IMR-90 (cell line): ENCODE data around the gene STRIP2. TPM values are rescaled to one million over a fixed set of nuclear protein-coding genes. Genes with fewer than 3 reads are reported as not detected.
A peak's percentile ranks its signal among the peaks of the same experiment; 100 is the strongest.

Experiments used
- ATAC-seq: fragments of 200-7000 bp; cut with Tn5 transposase; 2 replicates; pipeline ENCODE4 v1.9.1; 2020; ENCODE audit warnings: low read depth, mild to moderate bottlenecking, moderate library complexity
- BruUV-seq: library from RNA; stranded (reverse); fragments of 400-500 nt; replicated peaks from 2 replicates; lab custom pipeline; 2021; lab: Mats Ljungman, UMichigan
- CTCF ChIA-PET: fragments of 300-600 bp; formaldehyde crosslinking; extraction: SDS; loops from one replicate; lab custom pipeline; 2021; ENCODE audit warnings: antibody characterized with exemption; lab: Yijun Ruan, JAX
- POLR2A ChIA-PET: fragments of 300-600 bp; sonication (Branson Sonifier 250); formaldehyde crosslinking; loops from one replicate; lab custom pipeline; 2022; ENCODE audit warnings: antibody characterized with exemption; ENCODE audit not compliant: unreplicated experiment; lab: Charles Lee
- DNase-seq: peaks from one replicate; pipeline ENCODE4 v3.0.0; 2013
- H2AFZ ChIP-seq: replicated peaks from 2 replicates; pipeline ENCODE3; 2013; ENCODE audit warnings: low read length, mild to moderate bottlenecking; ENCODE audit not compliant: poor library complexity
- H2AK5ac ChIP-seq: 2 replicates; pipeline ENCODE4 v1.6.1; 2013; ENCODE audit warnings: low read depth, low read length, inconsistent platforms
- H2AK9ac ChIP-seq: replicated peaks from 2 replicates; pipeline ENCODE3; 2013; ENCODE audit warnings: mild to moderate bottlenecking, low read depth, low read length, moderate library complexity; ENCODE audit not compliant: poor library complexity
- H2BK120ac ChIP-seq: 2 replicates; pipeline ENCODE4 v1.6.1; 2013; ENCODE audit warnings: low read depth, low read length, inconsistent platforms
- H2BK15ac ChIP-seq: 3 replicates; pipeline ENCODE4 v1.6.1; 2013; ENCODE audit warnings: low read depth, low read length, inconsistent platforms
- H2BK20ac ChIP-seq: 2 replicates; pipeline ENCODE4 v1.6.1; 2013; ENCODE audit warnings: low read depth, mild to moderate bottlenecking, inconsistent platforms, low read length, moderate library complexity
- H2BK5ac ChIP-seq: 2 replicates; pipeline ENCODE4 v1.6.1; 2013; ENCODE audit warnings: mild to moderate bottlenecking, low read depth, low read length, inconsistent platforms; ENCODE audit not compliant: poor library complexity, severe bottlenecking
- H3K14ac ChIP-seq: replicated peaks from 2 replicates; pipeline ENCODE4 v1.6.1; 2013; ENCODE audit warnings: low read depth, low read length, inconsistent platforms
- H3K18ac ChIP-seq: 2 replicates; pipeline ENCODE4 v1.6.1; 2013; ENCODE audit warnings: low read depth, low read length, control low read depth
- H3K23ac ChIP-seq: 2 replicates; pipeline ENCODE4 v1.6.1; 2013; ENCODE audit warnings: low read depth, low read length, inconsistent platforms
- H3K27ac ChIP-seq: 2 replicates; pipeline ENCODE4 v1.5.1; 2013; ENCODE audit warnings: mild to moderate bottlenecking, control low read depth, low read length; ENCODE audit not compliant: insufficient read depth
- H3K27me3 ChIP-seq: 2 replicates; pipeline ENCODE4 v1.6.1; 2013; ENCODE audit warnings: low read length; ENCODE audit not compliant: control insufficient read depth, insufficient read depth
- H3K36me3 ChIP-seq: 2 replicates; pipeline ENCODE4 v1.6.1; 2013; ENCODE audit warnings: low read length, mixed read lengths; ENCODE audit not compliant: control insufficient read depth, insufficient read depth
- H3K4ac ChIP-seq: 2 replicates; pipeline ENCODE4 v1.6.1; 2013; ENCODE audit warnings: low read depth, low read length, inconsistent platforms
- H3K4me1 ChIP-seq: 2 replicates; pipeline ENCODE4 v1.6.1; 2013; ENCODE audit warnings: low read length, mixed read lengths; ENCODE audit not compliant: control insufficient read depth, insufficient read depth
- H3K4me2 ChIP-seq: 2 replicates; pipeline ENCODE4 v1.6.1; 2013; ENCODE audit warnings: low read depth, mild to moderate bottlenecking, control low read depth, low read length, moderate library complexity
- H3K4me3 ChIP-seq: 2 replicates; pipeline ENCODE4 v1.5.1; 2013; ENCODE audit warnings: low read depth, mild to moderate bottlenecking, control low read depth, low read length, moderate library complexity; ENCODE audit not compliant: insufficient read depth
- H3K56ac ChIP-seq: 2 replicates; pipeline ENCODE4 v1.6.1; 2013; ENCODE audit warnings: low read length, inconsistent platforms; ENCODE audit not compliant: insufficient read depth; ENCODE audit errors: extremely low read depth
- H3K79me1 ChIP-seq, 2 experiments: 2 replicates each; pipeline ENCODE4 v1.6.1; 2013; ENCODE audit warnings: low read length in 2 of 2, inconsistent platforms in 1 of 2, low read depth in 1 of 2
- H3K9ac ChIP-seq: 2 replicates; pipeline ENCODE4 v1.6.1; 2013; ENCODE audit warnings: low read depth, low read length, control low read depth
- H3K9me1 ChIP-seq: 2 replicates; pipeline ENCODE4 v1.6.1; 2013; ENCODE audit warnings: low read length, inconsistent platforms; ENCODE audit not compliant: insufficient read depth
- H3K9me3 ChIP-seq: 2 replicates; pipeline ENCODE4 v1.6.1; 2013; ENCODE audit warnings: low read length; ENCODE audit not compliant: control insufficient read depth, insufficient read depth
- H4K20me1 ChIP-seq: 2 replicates; pipeline ENCODE4 v1.6.1; 2013; ENCODE audit warnings: low read length, inconsistent platforms; ENCODE audit not compliant: insufficient read depth
- H4K5ac ChIP-seq: 2 replicates; pipeline ENCODE4 v1.6.1; 2013; ENCODE audit warnings: mild to moderate bottlenecking, low read depth, low read length, control low read depth
- H4K8ac ChIP-seq, 2 experiments: 2 replicates each; pipeline ENCODE4 v1.6.1; 2013; ENCODE audit warnings: low read depth in 2 of 2, low read length in 2 of 2, control low read depth in 1 of 2, inconsistent platforms in 1 of 2
- H4K91ac ChIP-seq: 2 replicates; pipeline ENCODE4 v1.6.1; 2013; ENCODE audit warnings: low read depth, low read length, inconsistent platforms; ENCODE audit not compliant: insufficient read depth
- MAZ ChIP-seq: IDR thresholded peaks from 2 replicates; pipeline ENCODE4 v1.6.1; 2012; ENCODE audit warnings: low read depth, mild to moderate bottlenecking, low read length, improper control_type of control experiment, moderate library complexity, borderline replicate concordance
- WGBS, 2 experiments: methylation state at CpG; one replicate each; pipeline versions ENCODE4 v1.1.5 to v1.1.7; 2013; ENCODE audit warnings: missing lambda C conversion rate in 2 of 2; ENCODE audit not compliant: insufficient read length in 1 of 2; ENCODE audit errors: extremely low coverage in 2 of 2; 5-methylcytosine and 5-hydroxymethylcytosine counted together
- dilution Hi-C: fragments of 300-500 bp; cut with HindIII; formaldehyde crosslinking; loops from one replicate; pipeline ENCODE4 v1.14.3; 2018; ENCODE audit warnings: low sequenced_read_pairs; ENCODE audit not compliant: unreplicated experiment
- in situ Hi-C: fragments of 300-500 bp; cut with MboI; formaldehyde crosslinking; loops from 3 replicates; pipeline ENCODE4 v1.14.3; 2019; ENCODE audit warnings: low sequenced_read_pairs, inconsistent platforms, mixed read lengths
- intact Hi-C: fragments of 100-400 bp; cut with micrococcal nuclease; formaldehyde crosslinking; loops from 2 replicates; pipeline ENCODE4 v1.10.0; 2022
- polyA plus RNA-seq, 3 experiments: library from polyadenylated mRNA; depleted of rRNA; stranded (reverse); fragments of >200 nt; gene quantifications; 2 replicates each; pipeline ENCODE4 v1.2.3, GENCODE V29; 2012; ENCODE audit warnings: low replicate concordance in 1 of 3
- total RNA-seq: library from RNA; depleted of rRNA; stranded (reverse); fragments of >200 nt; gene quantifications from 2 replicates; pipeline ENCODE4 v1.2.3, GENCODE V29; 2012

STRIP2 gene
- total and polyA plus RNA-seq, 2 of the 4 experiments (the other 2 are of a cell fraction) = 1.8 to 3.0 TPM

- H2BK15ac ChIP-seq = no peak overlapping the region
- no peak overlapping the region for H3K56ac ChIP-seq
- no peak overlapping the region for H3K14ac ChIP-seq
- no peaks in the 10 kb centered on the region for H3K79me1 ChIP-seq
- peak overlapping the region; percentile 92 for H2AFZ ChIP-seq
- H3K9me3 ChIP-seq = no peaks in the 10 kb centered on the region
- no peaks in the 10 kb centered on the region for H3K9me1 ChIP-seq
- dilution Hi-C loops = no loop called here
- H3K27ac ChIP-seq = no peak overlapping the region
- ChIA-PET POLR2A (interaction anchor here (0.5 kb wide), 1 partner anchor 91 kb away, joined by 3 read pairs; no protein-coding TSS in a partner anchor), CTCF (no interaction called here)
- no peak overlapping the region for H2BK20ac ChIP-seq
- no peaks in the 10 kb centered on the region; the same call in 1 of the 2 replicates for H3K4me1 ChIP-seq
- H2BK5ac ChIP-seq = no peak overlapping the region
- intact Hi-C loops = no loop called here
- no peak overlapping the region for H3K18ac ChIP-seq
- peak overlapping the region; percentile 47 for H3K4me3 ChIP-seq
- DNase-seq (no peak), ATAC-seq (peak; percentile 8; the same call in 1 of the 2 replicates)
- no peak overlapping the region for H3K23ac ChIP-seq
- H3K9ac ChIP-seq = no peak overlapping the region
- H2AK5ac ChIP-seq = no peak overlapping the region
- in situ Hi-C loops = no loop called here
- no peak overlapping the region for H2AK9ac ChIP-seq
- H4K20me1 ChIP-seq = no peaks in the 10 kb centered on the region
- H3K36me3 ChIP-seq = no peaks in the 10 kb centered on the region
- H3K4ac ChIP-seq = no peak overlapping the region
- no TSS peak for BruUV-seq
- no peak overlapping the region for H4K8ac ChIP-seq
- no peak overlapping the region for H2BK120ac ChIP-seq
- peak overlapping the region; percentile 72 for H3K4me2 ChIP-seq
- H4K91ac ChIP-seq = no peak overlapping the region
- no peak for TF ChIP-seq MAZ
- H3K27me3 ChIP-seq = peaks cover 35% of the 10 kb centered on the region
- 6% methylated on average over 32 of the region's 58 CpGs; no CpG with 5 or more reads in 1 of the 2 experiments for WGBS, 2 experiments
- no peak overlapping the region for H4K5ac ChIP-seq
Observed at GRCh38 chr7:129502708-129503685, 68.8 kb downstream of the STRIP2 start.
